ENCODE measurements around the gene NDUFA13.
A peak's percentile ranks its signal among the peaks of the same experiment; 100 is the strongest.

The NDUFA13 gene

GRCh38 chr19:19489804-19490204, 26.2 kb upstream of the NDUFA13 start:
- no peak for DNase-seq

- peak; percentile 79 for DNase-seq
Measured at GRCh38 chr19:19490214-19490968, 25.6 kb upstream of the NDUFA13 start.

GRCh38 chr19:19491321-19492025, 24.6 kb upstream of the NDUFA13 start:
- DNase-seq, result no peak

GRCh38 chr19:19492026-19492610, 23.9 kb upstream of the NDUFA13 start:
- no peak for DNase-seq

GRCh38 chr19:19493841-19494546, 22.0 kb upstream of the NDUFA13 start:
- no peak for DNase-seq

- no peak for DNase-seq
Measured at GRCh38 chr19:19495614-19496603, 20.1 kb upstream of the NDUFA13 start.

GRCh38 chr19:19498255-19498991, 17.6 kb upstream of the NDUFA13 start:
- no peak for DNase-seq

GRCh38 chr19:19499272-19499995, 16.6 kb upstream of the NDUFA13 start:
- DNase-seq, result no peak

GRCh38 chr19:19500975-19501644, 14.9 kb upstream of the NDUFA13 start:
- DNase-seq, result no peak

- DNase-seq, result no peak
Measured at GRCh38 chr19:19501798-19502197, 14.2 kb upstream of the NDUFA13 start.

- DNase-seq, result no peak
Measured at GRCh38 chr19:19502281-19502680, 13.7 kb upstream of the NDUFA13 start.

GRCh38 chr19:19502808-19503602, 13.0 kb upstream of the NDUFA13 start:
- DNase-seq, result no peak

- no peak for DNase-seq
Measured at GRCh38 chr19:19504754-19505668, 11.0 kb upstream of the NDUFA13 start.

GRCh38 chr19:19505669-19506326, 10.2 kb upstream of the NDUFA13 start:
- DNase-seq, result no peak

- DNase-seq, result no peak
Measured at GRCh38 chr19:19506592-19506991, 9.4 kb upstream of the NDUFA13 start.

GRCh38 chr19:19507354-19507753, 8.7 kb upstream of the NDUFA13 start:
- no peak for DNase-seq

- no peak for DNase-seq
Measured at GRCh38 chr19:19508217-19508616, 7.8 kb upstream of the NDUFA13 start.

- no peak for DNase-seq
Measured at GRCh38 chr19:19510432-19510831, 5.6 kb upstream of the NDUFA13 start.

Data from kidney glomerular epithelial cell (primary cell).